Mammary epithelial cell (primary cell): ENCODE data around the gene LYPD6.

Source experiments
- EZH2 ChIP-seq: IDR thresholded peaks from 2 replicates; pipeline ENCODE4 v1.6.1; 2012; ENCODE audit warnings: low read length, inconsistent platforms, borderline replicate concordance
- TF ChIP-seq, protein P1 (sequence below), 2 donors: IDR thresholded peaks in 1 of 2; conservative IDR thresholded peaks in 1 of 2; 2 replicates each; pipeline ENCODE4 v1.5.1; 2011 to 2012; ENCODE audit warnings: inconsistent platforms in 2 of 2, low read length in 2 of 2, mild to moderate bottlenecking in 2 of 2, control low read depth in 1 of 2, low read depth in 1 of 2; ENCODE audit not compliant: insufficient read depth in 1 of 2; ENCODE audit errors: extremely low read depth in 1 of 2

- TF ChIP-seq, protein P1, sequence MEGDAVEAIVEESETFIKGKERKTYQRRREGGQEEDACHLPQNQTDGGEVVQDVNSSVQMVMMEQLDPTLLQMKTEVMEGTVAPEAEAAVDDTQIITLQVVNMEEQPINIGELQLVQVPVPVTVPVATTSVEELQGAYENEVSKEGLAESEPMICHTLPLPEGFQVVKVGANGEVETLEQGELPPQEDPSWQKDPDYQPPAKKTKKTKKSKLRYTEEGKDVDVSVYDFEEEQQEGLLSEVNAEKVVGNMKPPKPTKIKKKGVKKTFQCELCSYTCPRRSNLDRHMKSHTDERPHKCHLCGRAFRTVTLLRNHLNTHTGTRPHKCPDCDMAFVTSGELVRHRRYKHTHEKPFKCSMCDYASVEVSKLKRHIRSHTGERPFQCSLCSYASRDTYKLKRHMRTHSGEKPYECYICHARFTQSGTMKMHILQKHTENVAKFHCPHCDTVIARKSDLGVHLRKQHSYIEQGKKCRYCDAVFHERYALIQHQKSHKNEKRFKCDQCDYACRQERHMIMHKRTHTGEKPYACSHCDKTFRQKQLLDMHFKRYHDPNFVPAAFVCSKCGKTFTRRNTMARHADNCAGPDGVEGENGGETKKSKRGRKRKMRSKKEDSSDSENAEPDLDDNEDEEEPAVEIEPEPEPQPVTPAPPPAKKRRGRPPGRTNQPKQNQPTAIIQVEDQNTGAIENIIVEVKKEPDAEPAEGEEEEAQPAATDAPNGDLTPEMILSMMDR (conservative IDR thresholded peaks at IDR 0.05 in 1 of 2, IDR thresholded peaks at IDR 0.05 in 1 of 2; ENCODE audit: extremely low read depth in 1 of 2, insufficient read depth in 1 of 2, low read depth in 1 of 2, low read length in 2 of 2): no peak
- no peak for TF ChIP-seq EZH2
Observed at GRCh38 chr2:149363958-149364357, 33.6 kb downstream of the LYPD6 start.
